Parathyroid adenoma (tissue), 2 donors: ENCODE measurements around the gene LRRC32.

Experiments used
- H2AFZ ChIP-seq: fragments of 300-600 bp; sonication (generic); one replicate; pipeline ENCODE4 v1.7.0; 2017; ENCODE audit warnings: antibody characterized with exemption, mild to moderate bottlenecking
- H3K27ac ChIP-seq: fragments of 300-600 bp; sonication (generic); one replicate; pipeline ENCODE4 v1.7.0; 2017
- H3K27me3 ChIP-seq: fragments of 300-600 bp; sonication (generic); one replicate; pipeline ENCODE4 v1.7.0; 2017; ENCODE audit warnings: low read length; ENCODE audit not compliant: control insufficient read depth, insufficient read depth
- H3K36me3 ChIP-seq: fragments of 300-600 bp; sonication (generic); one replicate; pipeline ENCODE4 v1.7.0; 2017; ENCODE audit warnings: low read length; ENCODE audit not compliant: control insufficient read depth, insufficient read depth
- H3K4me1 ChIP-seq: fragments of 300-600 bp; sonication (generic); one replicate; pipeline ENCODE4 v1.7.0; 2017; ENCODE audit warnings: control low read depth
- H3K4me2 ChIP-seq: fragments of 300-600 bp; sonication (generic); one replicate; pipeline ENCODE4 v1.7.0; 2017; ENCODE audit warnings: low read length
- H3K4me3 ChIP-seq: fragments of 300-600 bp; sonication (generic); one replicate; pipeline ENCODE4 v1.7.0; 2017; ENCODE audit warnings: low read depth, low read length
- H3K79me2 ChIP-seq: fragments of 300-600 bp; sonication (generic); one replicate; pipeline ENCODE4 v1.7.0; 2017; ENCODE audit warnings: control low read depth
- H3K9ac ChIP-seq: fragments of 300-600 bp; sonication (generic); one replicate; pipeline ENCODE4 v1.7.0; 2017; ENCODE audit warnings: mild to moderate bottlenecking
- H3K9me3 ChIP-seq: fragments of 300-600 bp; sonication (generic); one replicate; pipeline ENCODE4 v1.7.0; 2017; ENCODE audit warnings: low read length; ENCODE audit not compliant: control insufficient read depth
- CTCF ChIP-seq: fragments of 300-600 bp; sonication (generic); IDR thresholded peaks from one replicate; pipeline ENCODE4 v1.7.0; 2017; ENCODE audit warnings: antibody characterized with exemption, mild to moderate bottlenecking
- donor health status: primary hyperparathyroidism.

Gene LRRC32

GRCh38 chr11:76636826-76637460 lies 33.6 kb downstream of the LRRC32 start:
- H3K27ac ChIP-seq = no peak overlapping the region
- H3K27me3 ChIP-seq = no peaks in the 10 kb centered on the region
- H3K9ac ChIP-seq = no peak overlapping the region
- H3K36me3 ChIP-seq = no peaks in the 10 kb centered on the region
- no peaks in the 10 kb centered on the region for H3K79me2 ChIP-seq
- H2AFZ ChIP-seq = no peak overlapping the region
- no peak overlapping the region for H3K4me2 ChIP-seq
- TF ChIP-seq CTCF = no peak
- H3K9me3 ChIP-seq = no peaks in the 10 kb centered on the region
- H3K4me3 ChIP-seq = no peak overlapping the region
- H3K4me1 ChIP-seq = no peaks in the 10 kb centered on the region

- Histone ChIP-seq H2AFZ (no peak overlapping the region), H3K79me2 (no peaks in the 10 kb centered on the region), H3K27me3 (no peaks in the 10 kb centered on the region), H3K9me3 (no peaks in the 10 kb centered on the region), H3K27ac (no peak overlapping the region), H3K9ac (no peak overlapping the region), H3K4me1 (no peaks in the 10 kb centered on the region), H3K4me3 (no peak overlapping the region), H3K4me2 (no peak overlapping the region), H3K36me3 (no peaks in the 10 kb centered on the region)
- no peak for TF ChIP-seq CTCF
Observed at GRCh38 chr11:76635991-76636738, 34.4 kb downstream of the LRRC32 start.

- Histone ChIP-seq H3K79me2 (no peaks in the 10 kb centered on the region), H3K27me3 (no peaks in the 10 kb centered on the region), H3K9me3 (no peaks in the 10 kb centered on the region), H3K36me3 (no peaks in the 10 kb centered on the region), H3K4me1 (no peaks in the 10 kb centered on the region), H2AFZ (no peak overlapping the region), H3K4me2 (no peak overlapping the region), H3K9ac (no peak overlapping the region), H3K4me3 (no peak overlapping the region), H3K27ac (no peak overlapping the region)
- TF ChIP-seq CTCF = no peak
Observed at GRCh38 chr11:76634886-76635285, 35.7 kb downstream of the LRRC32 start.

- H3K9me3 ChIP-seq = no peaks in the 10 kb centered on the region
- no peak overlapping the region for H2AFZ ChIP-seq
- no peak overlapping the region for H3K4me3 ChIP-seq
- no peaks in the 10 kb centered on the region for H3K36me3 ChIP-seq
- H3K79me2 ChIP-seq = no peaks in the 10 kb centered on the region
- H3K4me2 ChIP-seq = no peak overlapping the region
- no peak overlapping the region for H3K27ac ChIP-seq
- H3K9ac ChIP-seq = no peak overlapping the region
- H3K4me1 ChIP-seq = no peaks in the 10 kb centered on the region
- no peak for TF ChIP-seq CTCF
- H3K27me3 ChIP-seq = no peaks in the 10 kb centered on the region
Observed at GRCh38 chr11:76632492-76632891, 38.1 kb downstream of the LRRC32 start.
